GM12878 (cell line): ENCODE measurements around the gene MTFR1L. TPM values are rescaled to one million over a fixed set of nuclear protein-coding genes. Genes with fewer than 3 reads are reported as not detected.
A peak's percentile ranks its signal among the peaks of the same experiment; 100 is the strongest.

Experiments used
- ATAC-seq: fragments of 200-7000 bp; cut with Tn5 transposase; 3 replicates; pipeline ENCODE4 v1.9.1; 2020; ENCODE audit warnings: mild to moderate bottlenecking, moderate library complexity
- BruUV-seq: library from RNA; stranded (reverse); fragments of 400-500 nt; replicated peaks from 2 replicates; lab custom pipeline; 2021; lab: Mats Ljungman, UMichigan
- CTCF ChIA-PET: fragments of 300-600 bp; sonication (Branson Sonifier 250); formaldehyde crosslinking; extraction: SDS; loops from one replicate; lab custom pipeline; 2021; ENCODE audit warnings: inconsistent platforms; lab: Yijun Ruan, JAX
- POLR2A ChIA-PET: fragments of 350-600 bp; formaldehyde crosslinking; extraction: SDS; loops from one replicate; lab custom pipeline; 2021; ENCODE audit warnings: inconsistent platforms; lab: Charles Lee
- RAD21 ChIA-PET: fragments of 300-600 bp; sonication (Branson Sonifier 250); formaldehyde crosslinking; loops from one replicate; lab custom pipeline; 2023; ENCODE audit warnings: antibody characterized with exemption; ENCODE audit not compliant: unreplicated experiment; lab: Charles Lee
- SMC1A ChIA-PET: fragments of 300-600 bp; sonication (Branson Sonifier 250); formaldehyde crosslinking; loops from one replicate; lab custom pipeline; 2023; ENCODE audit not compliant: unreplicated experiment, uncharacterized antibody; lab: Charles Lee
- DNase-seq: peaks from one replicate; pipeline ENCODE4 v3.0.0-alpha.2; 2011; ENCODE audit warnings: low read depth, low spot score
- FAIRE-seq: peaks from 3 replicates; lab custom pipeline; 2011; peaks lifted over from hg19 to GRCh38; lab: Jason Lieb, UNC
- H2AFZ ChIP-seq: 2 replicates; pipeline ENCODE4 v1.6.0; 2011; ENCODE audit warnings: low read depth, low read length, control low read depth; ENCODE audit not compliant: control insufficient read depth
- H3K27ac ChIP-seq: 2 replicates; pipeline ENCODE4 v1.5.1; 2011; ENCODE audit warnings: control low read depth; ENCODE audit not compliant: control insufficient read depth, insufficient read depth
- H3K27me3 ChIP-seq, 2 experiments: replicated peaks in 1 of 2; 2 replicates each; pipeline versions ENCODE4 v1.6.0 to v1.6.1; 2011; ENCODE audit warnings: low read length in 1 of 2; ENCODE audit not compliant: control insufficient read depth in 2 of 2, insufficient read depth in 2 of 2
- H3K36me3 ChIP-seq, 2 experiments: 2 replicates each; pipeline ENCODE4 v1.5.1; 2011; ENCODE audit warnings: low read length in 1 of 2; ENCODE audit not compliant: control insufficient read depth in 2 of 2, insufficient read depth in 2 of 2
- H3K4me1 ChIP-seq: 2 replicates; pipeline ENCODE4 v1.6.1; 2011; ENCODE audit warnings: mild to moderate bottlenecking, low read length, moderate library complexity, mixed read lengths; ENCODE audit not compliant: control insufficient read depth, insufficient read depth
- H3K4me2 ChIP-seq: 2 replicates; pipeline ENCODE4 v1.6.0; 2011; ENCODE audit warnings: control low read depth; ENCODE audit not compliant: control insufficient read depth, insufficient read depth
- H3K4me3 ChIP-seq: fragments of 200-600 bp; sonication (generic); 2 replicates; pipeline ENCODE4 v1.5.1; 2016
- H3K79me2 ChIP-seq: 2 replicates; pipeline ENCODE4 v1.6.0; 2011; ENCODE audit warnings: low read length; ENCODE audit not compliant: control insufficient read depth, insufficient read depth
- H3K9ac ChIP-seq: 2 replicates; pipeline ENCODE4 v1.8.0; 2011; ENCODE audit warnings: low read length, control low read depth, mixed read lengths; ENCODE audit not compliant: control insufficient read depth, insufficient read depth
- H3K9me3 ChIP-seq: replicated peaks from 3 replicates; pipeline ENCODE4 v1.5.1; 2011; ENCODE audit warnings: mild to moderate bottlenecking, low read length; ENCODE audit not compliant: control insufficient read depth, insufficient read depth
- H4K20me1 ChIP-seq: 2 replicates; pipeline ENCODE4 v1.6.0; 2011; ENCODE audit not compliant: control insufficient read depth, insufficient read depth
- BCL11A ChIP-seq: IDR thresholded peaks from 2 replicates; pipeline ENCODE4 v1.6.1; 2011; ENCODE audit warnings: low read depth, low read length
- FOXM1 ChIP-seq: IDR thresholded peaks from 2 replicates; pipeline ENCODE4 v1.6.1; 2012; ENCODE audit warnings: low read depth, mild to moderate bottlenecking, inconsistent platforms, low read length, moderate library complexity
- KDM1A ChIP-seq: fragments of 200-600 bp; sonication (generic); IDR thresholded peaks from 2 replicates; pipeline ENCODE4 v1.6.1; 2016; ENCODE audit warnings: borderline replicate concordance
- NFYB ChIP-seq: IDR thresholded peaks from 2 replicates; pipeline ENCODE4 v1.6.1; 2011; ENCODE audit warnings: low read depth, mild to moderate bottlenecking, low read length, improper control_type of control experiment, moderate library complexity; ENCODE audit not compliant: insufficient read depth
- NR2F1 ChIP-seq: fragments of 450-650 bp; conservative IDR thresholded peaks from 2 replicates; pipeline ENCODE4 v1.6.1; 2017; ENCODE audit warnings: mild to moderate bottlenecking
- RELA ChIP-seq: fragments of 450-650 bp; IDR thresholded peaks from 2 replicates; pipeline ENCODE4 v1.8.0; 2014; ENCODE audit warnings: borderline replicate concordance; ENCODE audit not compliant: partially characterized antibody
- SREBF2 ChIP-seq: IDR thresholded peaks from 2 replicates; pipeline ENCODE4 v1.6.1; 2012; ENCODE audit warnings: mild to moderate bottlenecking, low read length
- YY1 ChIP-seq: IDR thresholded peaks from 2 replicates; pipeline ENCODE4 v1.6.1; 2011; ENCODE audit warnings: low read depth, mild to moderate bottlenecking, low read length
- ZNF217 ChIP-seq: fragments of 450-650 bp; IDR thresholded peaks from 2 replicates; pipeline ENCODE4 v1.6.1; 2017; ENCODE audit warnings: antibody characterized with exemption, mild to moderate bottlenecking
- ZSCAN29 ChIP-seq: fragments of 450-650 bp; IDR thresholded peaks from 2 replicates; pipeline ENCODE4 v1.6.1; 2017; ENCODE audit warnings: mild to moderate bottlenecking, moderate library complexity
- WGBS: methylation state at CpG from one replicate; pipeline ENCODE4 v1.1.6; 2016; ENCODE audit warnings: low lambda C conversion rate; ENCODE audit not compliant: insufficient replicate concordance, insufficient coverage; ENCODE audit errors: missing lambda C conversion rate; 5-methylcytosine and 5-hydroxymethylcytosine counted together
- in situ Hi-C: fragments of 300-500 bp; cut with MboI; formaldehyde crosslinking; loops from 9 replicates; pipeline ENCODE4 v1.14.3; 2018; ENCODE audit warnings: mixed read lengths
- intact Hi-C: fragments of 100-400 bp; cut with micrococcal nuclease; formaldehyde crosslinking; loops from one replicate; pipeline ENCODE4 v1.14.2; 2022; ENCODE audit not compliant: unreplicated experiment
- polyA plus RNA-seq, 11 experiments: library from polyadenylated mRNA; depleted of rRNA in 4 of 11; unstranded in 6 of 11; stranded (reverse) in 5 of 11; fragments of >200 nt; fragmentation: Nextera tagmentation in 4 of 11; fragmentation: Illumina TruSeq in 1 of 11; extraction: Ambion mirVana in 4 of 11; extraction: Trizol in 1 of 11; gene quantifications; 1 replicate in 1 of 11; 2 replicates in 10 of 11; pipeline versions ENCODE4 v1.2.1 to v1.2.3, GENCODE V29; 2011 to 2016; ENCODE audit warnings: inconsistent platforms in 2 of 11, missing spikeins in 2 of 11, low read depth in 1 of 11
- total RNA-seq, 4 experiments: library from RNA; depleted of rRNA in 3 of 4; stranded (reverse); fragments of >200 nt in 3 of 4; fragmentation: Illumina TruSeq in 1 of 4; extraction: Trizol in 1 of 4; gene quantifications; 2 replicates each; pipeline versions ENCODE4 v1.2.1 to v1.2.3, GENCODE V29; 2013 to 2021
- TF ChIP-seq, protein P1 (sequence below): fragments of 450-650 bp; IDR thresholded peaks from 2 replicates; pipeline ENCODE4 v1.6.1; 2017; ENCODE audit warnings: antibody characterized with exemption, mild to moderate bottlenecking, moderate library complexity

MTFR1L gene
- total and polyA plus RNA-seq, 10 of the 15 experiments (the other 5 are each of a cell fraction or from before 2014, with no cell fraction given), result 16.9 to 44.2 (median 30.3) TPM

DNA sequence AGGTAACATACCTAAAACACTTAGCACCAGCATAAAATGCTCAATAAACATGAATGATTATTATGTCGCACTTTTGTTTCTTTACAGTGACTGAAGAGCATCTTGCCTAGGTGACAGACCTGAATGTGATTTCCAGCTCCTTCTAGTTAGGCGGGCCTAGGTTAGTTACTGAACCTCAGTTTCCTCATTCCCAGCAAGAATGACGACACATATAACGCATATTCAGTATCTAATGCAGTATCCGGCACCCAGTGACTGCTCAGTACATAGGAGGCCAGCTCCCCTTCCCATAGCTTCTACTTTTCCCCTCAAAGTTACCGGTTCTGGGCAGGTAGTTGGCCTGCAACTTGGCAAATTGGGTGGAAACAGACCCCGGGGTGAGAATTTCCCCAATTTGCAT, 38.7 kb downstream of the MTFR1L start:
- in situ Hi-C loops, result no loop called here
- peak overlapping the region; percentile 92 for H3K4me2 ChIP-seq
- H3K27me3 ChIP-seq, result no peaks in the 10 kb centered on the region
- ChIA-PET CTCF (interaction anchor here (0.5 to 2.1 kb wide), 2 partner anchors 14 to 1088 kb away, joined by 3 to 4 read pairs; no protein-coding TSS in a partner anchor), RAD21 (no interaction called here), POLR2A (interaction anchor here (0.8 kb wide), 1 partner anchor 17 kb away, joined by 3 read pairs; the partner anchor contains the start of gene PAQR7), SMC1A (no interaction called here)
- H3K79me2 ChIP-seq, result peaks cover 19% of the 10 kb centered on the region
- no peaks in the 10 kb centered on the region for H4K20me1 ChIP-seq
- no peaks in the 10 kb centered on the region for H3K9me3 ChIP-seq
- peak; percentile 44 for FAIRE-seq
- ATAC-seq, result no peak; the same call in 2 of the 3 replicates
- peak overlapping the region; percentile 82 for H3K27ac ChIP-seq
- no peak for TF ChIP-seq BCL11A
- no peak for TF ChIP-seq RELA
- peak overlapping the region; percentile 88 for H3K4me3 ChIP-seq
- no peaks in the 10 kb centered on the region for H3K36me3 ChIP-seq
- H3K4me1 ChIP-seq, result peaks cover 8% of the 10 kb centered on the region; the same call in 1 of the 2 replicates
- BruUV-seq, result TSS peak; percentile 62
- no peak for DNase-seq
- intact Hi-C loops, result loop anchor here (5.0 to 10.0 kb wide), 2 partner anchors 36 to 1296 kb away; partner anchors contain the start of gene SLC9A1
- H3K9ac ChIP-seq, result peak overlapping the region; percentile 72
- H2AFZ ChIP-seq, result peak overlapping the region; percentile 54
- 3% methylated on average over 7 of the region's 7 CpGs for WGBS

DNA sequence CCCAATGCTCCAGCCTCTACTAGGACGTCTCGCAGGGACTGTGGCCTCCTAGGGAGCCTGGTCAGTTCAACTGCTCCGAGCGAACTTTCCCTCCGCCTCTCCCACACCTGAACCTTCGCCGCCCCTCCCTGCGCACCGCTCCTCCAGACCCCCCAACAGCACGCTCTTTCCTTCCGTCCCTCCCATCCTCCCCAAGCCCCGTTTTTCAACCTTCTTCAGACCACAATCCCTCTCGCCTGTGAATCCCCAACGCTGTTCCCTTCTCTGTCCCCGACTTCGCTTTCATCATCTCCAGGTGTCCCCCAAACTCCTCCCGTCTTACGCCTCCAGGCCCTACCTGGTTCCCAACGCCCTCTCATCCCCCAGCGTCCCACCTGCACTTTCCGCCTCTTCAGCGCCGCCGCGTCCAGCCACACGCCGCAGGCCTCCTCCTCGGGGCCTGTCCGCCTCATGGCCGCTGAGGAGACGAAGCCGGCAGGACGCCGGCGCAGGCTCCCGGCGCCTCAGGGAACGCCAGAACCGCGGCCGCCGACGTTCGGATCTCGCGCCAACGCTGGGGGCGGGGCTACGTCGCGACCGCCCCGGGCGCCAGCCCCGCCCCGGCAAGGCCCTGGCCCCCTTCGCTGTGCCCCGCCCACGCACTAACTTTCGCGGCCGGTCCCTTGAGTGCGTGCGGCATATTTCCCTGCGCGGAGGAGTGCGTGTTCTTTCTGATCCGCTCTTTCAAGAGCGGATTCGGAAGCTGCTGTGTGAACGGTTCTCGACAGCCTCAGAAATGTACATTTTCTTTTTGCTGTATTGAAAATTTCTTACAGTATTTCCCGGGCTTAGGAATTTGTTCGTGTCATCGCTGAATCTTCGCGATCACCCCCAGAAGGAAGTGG, 39.4 kb downstream of the MTFR1L start, which contains the start of gene AUNIP:
Gene AUNIP, minus strand, starts transcription at position 552 of the 884 bp plus-strand sequence. Its CDS starts 100 bp downstream, at position 452.
- CTCF ChIA-PET, result interaction anchor here (0.7 kb wide), 1 partner anchor 391 kb away, joined by 3 read pairs; no protein-coding TSS in a partner anchor
- FAIRE-seq (peak; percentile 93), ATAC-seq (peak; percentile 92), DNase-seq (peak; percentile 56)
- in situ Hi-C loops (no loop called here), intact Hi-C loops (loop anchor here (5.0 to 10.0 kb wide), 2 partner anchors 37 to 1296 kb away; partner anchors contain the start of gene SLC9A1)
- Histone ChIP-seq H3K27ac (peak within 1 kb of the TSS; percentile 82), H2AFZ (peak within 1 kb of the TSS; percentile 92), H3K79me2 (peaks cover 19% of the 10 kb centered on the region), H3K4me3 (peak within 1 kb of the TSS; percentile 88), H3K9ac (peak within 1 kb of the TSS; percentile 89), H3K4me2 (peak within 1 kb of the TSS; percentile 92), H3K9me3 (no peaks in the 10 kb centered on the region), H3K36me3 (no peaks in the 10 kb centered on the region), H3K4me1 (peaks cover 8% of the 10 kb centered on the region; the same call in 1 of the 2 replicates), H4K20me1 (no peaks in the 10 kb centered on the region), H3K27me3 (no peaks in the 10 kb centered on the region)
- no TSS peak for BruUV-seq
- POLR2A ChIA-PET, result interaction anchor here (0.8 to 1.9 kb wide), 3 partner anchors 15 to 253 kb away, joined by 3 to 7 read pairs (median 4); partner anchors contain the start of gene PAQR7
- SMC1A ChIA-PET, result interaction anchor here (0.6 kb wide), 1 partner anchor 9 kb away, joined by 3 read pairs; no protein-coding TSS in a partner anchor
- RAD21 ChIA-PET, result no interaction called here
- 2% methylated on average over 75 of the region's 77 CpGs for WGBS
- no peak for TF ChIP-seq SREBF2
- TF ChIP-seq YY1, result peak; percentile 71; the same call in 1 of the 2 replicates
- TF ChIP-seq KDM1A, result no peak
- TF ChIP-seq ZSCAN29, result peak; percentile 76; the same call in 1 of the 2 replicates
- TF ChIP-seq, protein P1, sequence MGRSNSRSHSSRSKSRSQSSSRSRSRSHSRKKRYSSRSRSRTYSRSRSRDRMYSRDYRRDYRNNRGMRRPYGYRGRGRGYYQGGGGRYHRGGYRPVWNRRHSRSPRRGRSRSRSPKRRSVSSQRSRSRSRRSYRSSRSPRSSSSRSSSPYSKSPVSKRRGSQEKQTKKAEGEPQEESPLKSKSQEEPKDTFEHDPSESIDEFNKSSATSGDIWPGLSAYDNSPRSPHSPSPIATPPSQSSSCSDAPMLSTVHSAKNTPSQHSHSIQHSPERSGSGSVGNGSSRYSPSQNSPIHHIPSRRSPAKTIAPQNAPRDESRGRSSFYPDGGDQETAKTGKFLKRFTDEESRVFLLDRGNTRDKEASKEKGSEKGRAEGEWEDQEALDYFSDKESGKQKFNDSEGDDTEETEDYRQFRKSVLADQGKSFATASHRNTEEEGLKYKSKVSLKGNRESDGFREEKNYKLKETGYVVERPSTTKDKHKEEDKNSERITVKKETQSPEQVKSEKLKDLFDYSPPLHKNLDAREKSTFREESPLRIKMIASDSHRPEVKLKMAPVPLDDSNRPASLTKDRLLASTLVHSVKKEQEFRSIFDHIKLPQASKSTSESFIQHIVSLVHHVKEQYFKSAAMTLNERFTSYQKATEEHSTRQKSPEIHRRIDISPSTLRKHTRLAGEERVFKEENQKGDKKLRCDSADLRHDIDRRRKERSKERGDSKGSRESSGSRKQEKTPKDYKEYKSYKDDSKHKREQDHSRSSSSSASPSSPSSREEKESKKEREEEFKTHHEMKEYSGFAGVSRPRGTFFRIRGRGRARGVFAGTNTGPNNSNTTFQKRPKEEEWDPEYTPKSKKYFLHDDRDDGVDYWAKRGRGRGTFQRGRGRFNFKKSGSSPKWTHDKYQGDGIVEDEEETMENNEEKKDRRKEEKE, result no peak
- TF ChIP-seq NR2F1, result no peak; the same call in 1 of the 2 replicates
- no peak for TF ChIP-seq NFYB
- TF ChIP-seq ZNF217, result no peak
- no peak for TF ChIP-seq FOXM1
